Hepatocyte (in vitro differentiated cells): ENCODE results near the gene MARCHF2. TPM values are rescaled to one million over a fixed set of nuclear protein-coding genes. Genes with fewer than 3 reads are reported as not detected.

Experiments used
- DNase-seq: peaks from one replicate; pipeline ENCODE4 v3.0.0-alpha.2; 2016; ENCODE audit warnings: low spot score
- H2AFZ ChIP-seq: fragments of 200-600 bp; sonication (generic); 2 replicates; pipeline ENCODE4 v1.6.0; 2016; ENCODE audit warnings: antibody characterized with exemption, mild to moderate bottlenecking
- H3K27ac ChIP-seq: fragments of 200-600 bp; sonication (generic); 2 replicates; pipeline ENCODE4 v1.5.1; 2016; ENCODE audit warnings: mild to moderate bottlenecking
- H3K27me3 ChIP-seq: fragments of 200-600 bp; sonication (generic); 2 replicates; pipeline ENCODE4 v1.6.1; 2016
- H3K36me3 ChIP-seq: fragments of 200-600 bp; sonication (generic); replicated peaks from 2 replicates; pipeline ENCODE4 v1.5.1; 2016; ENCODE audit warnings: low read depth; ENCODE audit not compliant: insufficient read depth
- H3K4me1 ChIP-seq: fragments of 200-600 bp; sonication (generic); 2 replicates; pipeline ENCODE4 v1.5.1; 2016; ENCODE audit warnings: mild to moderate bottlenecking, moderate library complexity; ENCODE audit not compliant: insufficient read depth
- H3K4me2 ChIP-seq: fragments of 200-600 bp; sonication (generic); 2 replicates; pipeline ENCODE4 v1.6.0; 2016
- H3K4me3 ChIP-seq: fragments of 200-600 bp; sonication (generic); 2 replicates; pipeline ENCODE4 v1.5.1; 2016; ENCODE audit warnings: mild to moderate bottlenecking
- H3K79me2 ChIP-seq: fragments of 200-600 bp; sonication (generic); 2 replicates; pipeline ENCODE4 v1.6.0; 2017; ENCODE audit warnings: mild to moderate bottlenecking
- H3K9me2 ChIP-seq: fragments of 200-600 bp; sonication (generic); replicated peaks from 2 replicates; pipeline ENCODE4 v1.6.0; 2017; ENCODE audit warnings: mild to moderate bottlenecking; ENCODE audit not compliant: insufficient read depth
- H3K9me3 ChIP-seq: fragments of 200-600 bp; sonication (generic); 2 replicates; pipeline ENCODE4 v1.5.1; 2016; ENCODE audit warnings: low read depth, mild to moderate bottlenecking
- H4K20me1 ChIP-seq: fragments of 200-600 bp; sonication (generic); 2 replicates; pipeline ENCODE4 v1.6.0; 2016; ENCODE audit warnings: mild to moderate bottlenecking; ENCODE audit not compliant: insufficient read depth, poor library complexity, severe bottlenecking
- EZH2 ChIP-seq: fragments of 200-600 bp; sonication (generic); IDR thresholded peaks from 2 replicates; pipeline ENCODE4 v1.6.1; 2016; ENCODE audit warnings: antibody characterized with exemption, mild to moderate bottlenecking, borderline replicate concordance
- EZH2phosphoT487 ChIP-seq: fragments of 200-600 bp; sonication (generic); IDR thresholded peaks from one replicate; pipeline ENCODE4 v1.6.1; 2018; ENCODE audit warnings: antibody characterized with exemption, mild to moderate bottlenecking, low read depth, moderate library complexity; ENCODE audit not compliant: unreplicated experiment, severe bottlenecking
- WGBS: methylation state at CpG from one replicate; pipeline ENCODE4 v1.1.6; 2016; ENCODE audit warnings: low lambda C conversion rate; ENCODE audit errors: missing lambda C conversion rate; 5-methylcytosine and 5-hydroxymethylcytosine counted together
- polyA plus RNA-seq: library from polyadenylated mRNA; unstranded; fragments of >200 nt; fragmentation: Nextera tagmentation; extraction: Ambion mirVana; gene quantifications from 2 replicates; pipeline ENCODE4 v1.2.1, GENCODE V29; 2016
- total RNA-seq: library from RNA; depleted of rRNA; stranded (reverse); fragments of >200 nt; gene quantifications from 2 replicates; pipeline ENCODE4 v1.2.3, GENCODE V29; 2014
- TF ChIP-seq, protein P1 (sequence below): fragments of 200-600 bp; sonication (generic); IDR thresholded peaks from 2 replicates; pipeline ENCODE4 v1.5.1; 2016; ENCODE audit warnings: antibody characterized with exemption, mild to moderate bottlenecking; ENCODE audit not compliant: poor library complexity

The MARCHF2 gene
- total and polyA plus RNA-seq, 2 experiments from 2014 or later = 38.5 to 73.5 TPM

DNA sequence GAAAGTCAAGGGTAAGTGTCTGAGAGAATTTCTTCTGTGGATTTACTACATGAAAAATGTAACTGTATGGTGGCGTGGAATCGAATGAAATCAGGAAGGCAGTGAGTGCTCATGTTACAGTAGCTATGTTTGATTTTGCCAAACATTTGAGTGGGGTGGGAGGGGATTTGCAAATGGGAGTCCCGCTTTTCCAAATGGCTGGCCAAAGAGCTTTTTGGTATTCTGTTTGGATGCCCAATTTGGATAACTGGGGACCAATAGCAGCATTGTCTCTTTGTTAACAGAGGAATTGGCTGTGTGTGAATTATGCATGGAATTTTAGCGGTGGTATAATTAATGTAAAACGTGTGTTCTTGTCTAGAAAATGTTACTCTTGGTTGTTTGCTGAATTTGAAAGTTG lies 49.5 kb downstream of the MARCHF2 start:
- H2AFZ ChIP-seq = no peak overlapping the region
- no peaks in the 10 kb centered on the region for H3K9me3 ChIP-seq
- H3K4me2 ChIP-seq = no peak overlapping the region
- WGBS = 87% methylated on average over 5 of the region's 5 CpGs
- H3K36me3 ChIP-seq = peaks cover 10% of the 10 kb centered on the region
- DNase-seq = no peak
- no peaks in the 10 kb centered on the region for H3K27me3 ChIP-seq
- peaks cover 40% of the 10 kb centered on the region for H3K4me1 ChIP-seq
- H3K9me2 ChIP-seq = no peaks in the 10 kb centered on the region
- no peak for TF ChIP-seq EZH2
- no peak overlapping the region for H3K4me3 ChIP-seq
- peaks cover 94% of the 10 kb centered on the region for H4K20me1 ChIP-seq
- no peak overlapping the region for H3K27ac ChIP-seq
- peaks cover 100% of the 10 kb centered on the region for H3K79me2 ChIP-seq

DNA sequence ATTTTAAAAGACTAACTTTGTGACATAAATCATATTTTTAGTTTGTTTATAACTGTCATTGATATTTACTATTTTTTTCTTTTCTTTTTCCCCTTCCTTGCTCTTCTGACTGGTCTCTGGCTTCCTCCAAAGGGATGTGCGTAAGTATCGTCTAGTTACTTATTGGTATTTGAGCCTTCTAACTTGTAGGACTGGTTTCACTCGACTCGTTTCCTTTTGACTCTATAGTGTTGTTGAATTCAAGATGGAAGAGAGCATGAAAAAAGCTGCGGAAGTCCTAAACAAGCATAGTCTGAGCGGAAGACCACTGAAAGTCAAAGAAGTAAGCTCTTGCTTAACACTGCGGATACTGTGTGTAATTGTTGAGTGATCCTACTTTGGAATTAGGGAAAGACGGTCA lies 50.3 kb downstream of the MARCHF2 start:
- Histone ChIP-seq H3K27me3 (no peaks in the 10 kb centered on the region), H3K9me2 (no peaks in the 10 kb centered on the region), H3K27ac (no peak overlapping the region), H3K9me3 (no peaks in the 10 kb centered on the region), H4K20me1 (peaks cover 86% of the 10 kb centered on the region), H3K36me3 (peaks cover 10% of the 10 kb centered on the region), H3K4me3 (no peak overlapping the region), H3K79me2 (peaks cover 96% of the 10 kb centered on the region), H3K4me1 (peaks cover 33% of the 10 kb centered on the region), H2AFZ (no peak overlapping the region), H3K4me2 (no peak overlapping the region)
- DNase-seq = no peak
- TF ChIP-seq EZH2phosphoT487 (no peak), EZH2 (no peak)
- TF ChIP-seq, protein P1, sequence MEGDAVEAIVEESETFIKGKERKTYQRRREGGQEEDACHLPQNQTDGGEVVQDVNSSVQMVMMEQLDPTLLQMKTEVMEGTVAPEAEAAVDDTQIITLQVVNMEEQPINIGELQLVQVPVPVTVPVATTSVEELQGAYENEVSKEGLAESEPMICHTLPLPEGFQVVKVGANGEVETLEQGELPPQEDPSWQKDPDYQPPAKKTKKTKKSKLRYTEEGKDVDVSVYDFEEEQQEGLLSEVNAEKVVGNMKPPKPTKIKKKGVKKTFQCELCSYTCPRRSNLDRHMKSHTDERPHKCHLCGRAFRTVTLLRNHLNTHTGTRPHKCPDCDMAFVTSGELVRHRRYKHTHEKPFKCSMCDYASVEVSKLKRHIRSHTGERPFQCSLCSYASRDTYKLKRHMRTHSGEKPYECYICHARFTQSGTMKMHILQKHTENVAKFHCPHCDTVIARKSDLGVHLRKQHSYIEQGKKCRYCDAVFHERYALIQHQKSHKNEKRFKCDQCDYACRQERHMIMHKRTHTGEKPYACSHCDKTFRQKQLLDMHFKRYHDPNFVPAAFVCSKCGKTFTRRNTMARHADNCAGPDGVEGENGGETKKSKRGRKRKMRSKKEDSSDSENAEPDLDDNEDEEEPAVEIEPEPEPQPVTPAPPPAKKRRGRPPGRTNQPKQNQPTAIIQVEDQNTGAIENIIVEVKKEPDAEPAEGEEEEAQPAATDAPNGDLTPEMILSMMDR = no peak
- 87% methylated on average over 8 of the region's 8 CpGs for WGBS

DNA sequence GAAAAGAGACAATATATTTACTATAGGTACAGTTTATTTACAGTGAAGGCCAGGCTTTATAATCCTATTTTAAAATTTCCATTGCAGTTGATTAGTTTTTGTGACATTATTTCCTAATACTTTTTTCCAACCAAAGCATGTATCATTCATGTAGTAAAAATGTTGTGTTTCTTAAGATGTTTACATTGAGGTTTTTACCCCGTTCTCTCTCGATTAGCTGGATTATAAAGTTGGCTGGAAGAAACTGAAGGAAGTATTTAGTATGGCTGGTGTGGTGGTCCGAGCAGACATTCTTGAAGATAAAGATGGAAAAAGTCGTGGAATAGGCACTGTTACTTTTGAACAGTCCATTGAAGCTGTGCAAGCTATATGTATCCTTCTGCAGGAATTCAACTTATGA lies 52.9 kb downstream of the MARCHF2 start:
- no peaks in the 10 kb centered on the region for H3K9me3 ChIP-seq
- H3K4me3 ChIP-seq = no peak overlapping the region
- no peaks in the 10 kb centered on the region for H3K27me3 ChIP-seq
- H3K27ac ChIP-seq = no peak overlapping the region
- DNase-seq = no peak
- H3K4me1 ChIP-seq = peaks cover 6% of the 10 kb centered on the region
- H2AFZ ChIP-seq = no peak overlapping the region
- H3K79me2 ChIP-seq = peaks cover 96% of the 10 kb centered on the region
- H3K4me2 ChIP-seq = no peak overlapping the region
- peaks cover 19% of the 10 kb centered on the region for H3K36me3 ChIP-seq
- no peak for TF ChIP-seq EZH2
- TF ChIP-seq, protein P1 = no peak
- TF ChIP-seq EZH2phosphoT487 = no peak
- peaks cover 80% of the 10 kb centered on the region for H4K20me1 ChIP-seq
- H3K9me2 ChIP-seq = no peaks in the 10 kb centered on the region
- WGBS = 75% methylated on average over 4 of the region's 4 CpGs

DNA sequence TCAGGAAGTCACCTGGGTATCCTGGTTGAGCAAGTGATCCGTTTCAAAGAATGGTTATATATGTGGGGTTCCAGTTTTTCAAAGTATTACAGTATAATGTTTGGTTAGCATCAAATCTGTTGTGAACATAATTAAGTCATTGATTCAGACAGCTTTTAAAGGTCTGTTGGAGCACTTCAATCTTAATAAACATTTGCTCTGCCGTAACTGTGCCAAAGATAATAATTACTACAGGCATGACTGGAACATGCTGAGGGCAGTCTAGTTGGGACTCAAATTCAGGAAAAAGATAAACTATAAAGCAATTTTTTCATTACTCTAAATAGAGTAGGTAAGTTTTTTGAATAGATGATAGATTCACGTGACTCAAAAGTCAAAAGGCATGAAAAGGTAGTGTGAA lies 55.0 kb downstream of the MARCHF2 start:
- Histone ChIP-seq H3K27ac (no peak overlapping the region), H3K4me3 (no peak overlapping the region), H2AFZ (no peak overlapping the region), H3K27me3 (no peaks in the 10 kb centered on the region), H3K4me2 (no peak overlapping the region), H3K9me3 (no peaks in the 10 kb centered on the region), H3K36me3 (peaks cover 19% of the 10 kb centered on the region), H3K79me2 (peaks cover 96% of the 10 kb centered on the region), H3K9me2 (no peaks in the 10 kb centered on the region), H4K20me1 (peaks cover 67% of the 10 kb centered on the region), H3K4me1 (no peaks in the 10 kb centered on the region)
- no peak for DNase-seq
- 91% methylated on average over 3 of the region's 3 CpGs for WGBS
- TF ChIP-seq, protein P1 = no peak
- TF ChIP-seq EZH2phosphoT487 (no peak), EZH2 (no peak)
